IPS-NIHi11 (cell line): ENCODE data around the gene EXOC4.

Experiments used
- DNase-seq: peaks from one replicate; pipeline ENCODE4 v3.0.0; 2012; ENCODE audit warnings: mixed read lengths, low spot score

EXOC4 gene

GRCh38 chr7:133428876-133429275, 176.0 kb downstream of the EXOC4 start:
- DNase-seq = no peak

DNA sequence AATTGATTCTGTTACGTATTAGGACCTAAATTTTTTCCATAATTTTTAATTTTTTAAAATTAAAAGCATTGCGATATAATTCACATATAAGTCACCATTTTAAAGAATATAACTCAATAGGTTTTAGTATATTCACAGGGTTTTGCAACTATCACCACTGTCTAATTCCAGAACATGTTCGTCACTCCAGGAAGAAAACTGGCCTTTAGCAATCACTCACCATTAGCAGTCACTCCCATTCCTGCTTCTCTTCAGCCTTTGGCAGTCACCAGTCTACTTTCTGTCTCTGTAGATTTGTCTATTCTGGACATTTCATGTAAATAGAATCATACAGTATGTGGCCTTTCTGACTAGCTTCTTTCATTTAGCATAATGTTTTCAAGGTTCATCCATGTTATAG, 176.5 kb downstream of the EXOC4 start:
- no peak for DNase-seq

GRCh38 chr7:133431134-133431724, 178.4 kb downstream of the EXOC4 start:
- no peak for DNase-seq

DNA sequence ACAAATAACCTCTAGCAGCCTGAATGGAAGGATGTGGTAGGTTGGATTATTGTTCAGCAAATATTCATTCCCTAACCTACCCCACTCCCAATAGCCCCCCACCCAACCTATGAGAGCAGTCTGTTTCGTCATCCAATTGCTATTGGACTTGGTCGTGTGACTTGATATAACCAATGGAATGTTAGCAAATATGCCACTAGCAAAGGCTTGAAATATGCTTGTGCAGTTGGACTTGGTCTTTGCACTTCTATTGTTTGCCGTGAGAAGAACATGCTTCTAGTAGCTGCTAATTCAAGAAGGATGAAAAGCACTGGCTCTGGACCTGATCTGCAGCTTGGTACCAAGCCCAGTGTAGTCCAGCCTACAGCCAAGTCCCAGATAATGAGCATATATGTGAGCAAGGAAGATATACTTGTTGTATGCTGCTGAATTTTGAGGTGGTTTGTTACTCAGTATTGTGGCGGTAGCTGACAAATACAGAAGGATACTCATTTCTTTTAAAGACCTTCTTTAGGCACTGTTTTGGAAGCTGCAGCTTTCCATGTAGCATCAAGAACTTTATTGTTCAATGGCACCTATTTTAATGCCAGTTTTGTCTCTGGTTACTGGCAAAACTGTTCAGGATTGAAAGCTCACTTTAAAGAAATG, 180.4 kb downstream of the EXOC4 start:
- no peak for DNase-seq

DNA sequence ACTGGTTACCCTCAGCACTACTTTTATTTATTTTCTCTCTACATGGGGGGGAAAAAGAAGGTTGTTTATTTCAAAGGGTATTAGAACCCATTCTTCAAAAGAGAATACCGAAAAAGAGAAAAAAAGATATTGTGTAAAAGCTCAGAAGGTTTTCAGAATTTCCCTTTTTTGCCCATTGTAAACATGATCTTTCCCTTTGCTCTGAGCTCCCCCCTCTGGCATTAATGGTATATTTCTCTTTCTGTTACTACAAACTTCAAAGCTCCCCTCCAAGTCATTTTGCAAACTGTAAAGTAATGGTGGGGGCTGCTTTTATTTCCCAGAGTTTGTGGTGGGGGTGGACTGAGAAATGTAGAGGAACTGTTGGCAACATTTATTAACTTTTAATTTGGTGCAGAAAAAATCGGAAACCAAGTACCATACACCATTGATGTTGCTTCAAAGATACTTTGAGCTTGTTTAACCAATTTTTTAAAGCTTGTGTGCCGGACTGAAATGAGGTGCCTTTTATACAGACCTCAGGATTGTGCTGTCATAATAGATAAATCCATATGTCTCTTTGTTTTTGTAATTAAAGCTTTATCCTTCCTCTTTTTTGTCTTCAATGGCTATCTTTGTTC, 181.5 kb downstream of the EXOC4 start:
- peak; percentile 35 for DNase-seq

DNA sequence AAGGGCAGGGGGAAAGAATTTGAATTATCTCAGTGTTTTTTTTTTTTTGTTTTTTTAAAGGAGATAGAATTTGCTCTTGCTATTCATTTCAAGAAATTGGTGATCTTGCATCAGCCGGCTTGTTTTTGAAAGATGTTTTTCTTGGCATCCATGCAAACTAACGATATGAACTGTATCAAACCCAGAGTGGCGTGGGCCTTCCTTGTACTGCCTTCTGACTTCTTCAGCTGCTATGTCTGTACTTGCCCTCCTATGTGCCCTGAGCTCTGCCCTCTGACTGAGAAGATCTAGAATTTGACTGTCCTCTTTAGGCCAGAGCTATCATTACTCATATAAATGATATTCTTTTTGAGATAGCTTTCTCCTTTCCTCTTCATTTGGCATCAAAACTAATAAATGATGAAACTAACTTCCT, 183.1 kb downstream of the EXOC4 start:
- no peak for DNase-seq

DNA sequence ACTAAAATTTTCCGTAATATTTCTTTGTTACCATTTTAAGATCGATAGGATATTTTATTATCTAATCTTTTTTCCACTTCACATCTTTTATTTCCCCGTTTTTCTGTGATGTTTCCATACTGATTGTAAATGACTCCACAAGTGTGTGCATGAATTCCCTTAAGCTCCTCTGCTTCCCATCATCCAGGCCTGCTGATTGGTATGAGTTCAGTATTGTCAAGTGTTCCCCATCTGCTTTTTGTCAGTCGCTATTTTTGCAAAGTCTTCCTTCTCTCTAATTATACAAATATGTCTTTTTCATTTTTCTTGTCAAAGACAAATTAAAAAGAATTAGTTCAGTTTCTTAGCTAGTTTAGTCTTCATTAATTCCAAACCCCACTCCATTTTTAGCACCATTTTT, 184.7 kb downstream of the EXOC4 start:
- no peak for DNase-seq

GRCh38 chr7:133442818-133443217, 189.9 kb downstream of the EXOC4 start:
- DNase-seq = no peak

DNA sequence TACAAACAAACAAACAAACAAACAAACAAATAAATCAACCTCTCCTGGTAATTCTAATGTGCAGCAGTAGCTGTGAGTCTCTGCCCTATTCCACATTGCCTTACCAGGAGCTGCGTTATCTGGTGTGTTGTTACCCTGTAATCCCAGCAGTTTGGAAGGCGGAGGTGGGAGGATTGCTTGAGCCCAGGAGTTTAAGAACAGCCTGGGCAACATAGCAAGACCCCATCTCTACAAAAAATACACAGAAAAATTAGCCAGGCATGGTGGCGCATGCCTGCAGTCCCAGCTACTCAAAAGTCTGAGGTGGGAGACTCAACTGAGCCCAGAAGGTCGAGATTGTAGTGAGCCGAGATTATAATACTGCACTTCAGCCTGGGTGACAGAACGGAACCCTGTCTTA, 192.7 kb downstream of the EXOC4 start:
- no peak for DNase-seq

GRCh38 chr7:133448012-133448411, 195.1 kb downstream of the EXOC4 start:
- DNase-seq = no peak

DNA sequence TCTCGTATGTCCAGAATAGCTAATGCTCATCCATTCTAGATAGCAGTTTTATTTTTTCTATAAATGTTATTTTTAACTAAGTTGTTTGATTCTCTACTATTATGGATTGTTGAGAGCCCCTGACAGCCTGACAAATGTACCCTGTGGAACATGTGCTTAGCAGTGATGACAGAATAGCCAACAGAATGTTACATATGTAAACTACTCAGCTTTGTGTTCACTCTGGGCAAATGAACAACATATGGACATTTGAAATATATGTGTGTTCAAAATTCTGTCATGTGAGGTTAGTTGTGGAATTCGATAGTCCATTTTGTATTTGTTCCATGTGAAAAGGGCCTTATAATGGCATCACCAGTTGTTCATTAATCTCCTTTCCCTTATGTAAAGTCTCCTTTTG, 199.7 kb downstream of the EXOC4 start:
- no peak for DNase-seq

GRCh38 chr7:133458688-133459087, 205.8 kb downstream of the EXOC4 start:
- no peak for DNase-seq

- no peak for DNase-seq
Observed at GRCh38 chr7:133461421-133461820, 208.5 kb downstream of the EXOC4 start.

GRCh38 chr7:133475655-133476054, 222.8 kb downstream of the EXOC4 start:
- DNase-seq = no peak

DNA sequence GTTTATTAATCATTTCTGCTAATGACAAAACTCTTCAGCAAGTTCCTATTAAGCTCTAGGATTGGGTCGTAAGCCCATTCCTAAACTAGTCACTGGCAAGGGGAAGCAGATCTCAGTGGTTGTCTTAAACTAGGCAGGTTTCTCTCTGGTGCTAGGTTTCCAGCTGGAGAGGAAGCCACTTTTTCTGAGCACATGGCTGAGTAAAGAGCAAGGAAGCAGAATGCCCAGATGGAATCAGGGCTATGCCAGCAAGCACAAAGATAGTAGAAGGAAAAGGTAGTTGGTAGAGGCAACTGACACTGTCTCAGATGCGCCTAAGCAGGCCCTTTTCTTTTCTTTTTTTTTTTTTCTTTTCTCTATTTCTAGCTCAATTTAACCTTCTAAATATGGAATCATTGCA, 224.9 kb downstream of the EXOC4 start:
- no peak for DNase-seq

DNA sequence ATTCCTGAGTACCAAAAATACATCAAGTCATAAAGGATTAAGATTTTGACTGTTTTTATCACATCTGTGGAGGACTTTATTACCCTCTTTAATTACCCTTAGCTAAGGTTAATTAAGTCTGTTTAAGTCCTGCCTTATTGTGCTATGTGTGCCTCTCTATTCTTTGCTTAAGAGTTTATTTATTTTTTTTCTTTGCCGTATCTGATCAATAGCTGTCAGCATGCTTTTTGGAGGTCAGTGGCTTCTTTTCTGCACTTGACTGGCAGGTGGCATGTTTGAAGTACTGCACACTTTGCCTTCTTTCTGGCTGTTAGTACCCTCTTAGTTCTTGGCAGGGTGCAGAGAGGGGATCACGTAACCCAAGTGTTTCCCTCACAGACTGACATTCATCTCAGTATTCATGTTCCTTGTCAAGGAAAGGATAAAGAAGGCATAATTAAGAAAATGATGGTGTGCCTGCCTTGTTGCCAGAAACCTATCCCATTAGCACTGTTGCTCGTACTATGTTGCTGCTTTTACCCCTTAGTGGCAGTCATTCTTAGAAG, 225.8 kb downstream of the EXOC4 start:
- DNase-seq = no peak

DNA sequence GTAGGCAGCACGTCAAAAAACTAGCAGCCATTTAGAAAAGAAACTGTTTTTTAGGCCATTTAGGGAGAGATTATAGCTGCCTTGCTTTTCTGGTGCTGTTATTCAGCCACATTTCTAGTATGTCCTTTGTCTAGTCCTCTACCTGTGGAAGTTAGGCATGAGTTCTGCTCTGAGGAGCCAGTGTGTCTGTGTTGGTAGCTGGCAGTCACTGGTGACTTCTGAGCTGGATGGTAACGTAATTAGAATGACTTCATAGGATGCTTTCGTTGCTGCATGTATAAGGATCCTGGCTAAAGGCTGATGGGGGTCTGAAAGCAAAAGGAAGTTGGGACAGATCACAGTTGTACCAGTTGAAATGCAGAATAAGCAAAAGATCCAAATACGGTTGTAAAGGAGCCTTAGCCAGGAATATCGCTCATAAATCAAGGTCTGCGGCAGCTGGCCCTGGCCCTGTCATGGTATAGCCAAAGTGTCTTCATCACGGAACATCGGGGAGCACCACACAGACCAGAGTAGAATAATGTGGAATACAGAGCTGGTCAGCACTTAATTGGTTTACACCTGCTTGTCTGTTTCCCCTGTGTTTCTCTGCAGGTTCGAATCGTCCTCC, 226.7 kb downstream of the EXOC4 start:
- DNase-seq = no peak

- no peak for DNase-seq
Observed at GRCh38 chr7:133480868-133481267, 228.0 kb downstream of the EXOC4 start.

- DNase-seq = no peak
Observed at GRCh38 chr7:133481676-133482075, 228.8 kb downstream of the EXOC4 start.

DNA sequence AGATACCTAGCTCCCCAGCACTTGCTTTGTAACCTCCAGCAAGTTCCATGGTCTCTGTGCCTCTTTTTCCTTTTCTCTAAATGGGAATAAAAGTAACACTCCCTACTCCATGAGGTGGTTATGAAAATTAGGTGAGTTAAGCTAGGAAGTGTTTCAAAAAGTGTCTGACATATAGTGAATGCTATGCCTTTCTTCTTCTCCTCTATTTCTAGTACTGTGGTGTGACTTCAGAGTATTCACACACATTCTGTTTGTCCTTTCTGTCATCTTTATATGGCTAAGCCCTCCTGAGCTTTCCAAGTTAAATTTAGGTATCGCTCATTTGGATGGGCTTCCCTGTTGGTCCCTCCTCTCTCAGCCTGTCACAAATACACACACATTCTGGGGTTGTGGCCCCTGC, 229.7 kb downstream of the EXOC4 start:
- no peak for DNase-seq

DNA sequence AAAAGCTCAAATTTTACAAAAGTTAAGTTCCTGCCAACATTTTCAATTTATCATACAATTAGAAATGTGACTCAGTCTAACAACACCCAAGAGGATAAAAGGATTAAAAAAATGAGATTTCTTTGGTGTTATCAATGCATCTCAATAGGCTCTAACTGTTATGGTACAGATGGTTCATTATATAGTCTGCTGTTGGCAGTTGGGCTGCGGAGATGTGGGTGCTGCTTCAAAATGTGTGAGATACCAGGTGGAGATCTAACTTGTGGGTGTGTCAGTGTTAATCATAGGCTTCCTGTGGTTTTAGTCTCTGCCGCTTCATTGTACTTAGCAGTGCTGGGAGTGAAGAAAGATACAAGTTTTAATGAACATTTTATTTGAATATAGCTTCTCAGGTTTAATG, 231.2 kb downstream of the EXOC4 start:
- no peak for DNase-seq

GRCh38 chr7:133489906-133490305, 237.0 kb downstream of the EXOC4 start:
- no peak for DNase-seq

- DNase-seq = no peak
Observed at GRCh38 chr7:133491201-133491691, 238.4 kb downstream of the EXOC4 start.
